Diencephalon (tissue), 1 donor: ENCODE measurements around the gene ENPP7. TPM values are rescaled to one million over a fixed set of nuclear protein-coding genes. Genes with fewer than 3 reads are reported as not detected.

ENCODE experiments used
- small RNA-seq: library from RNA; depleted of rRNA; stranded (forward); fragments of <200 nt; gene quantifications from one replicate; pipeline ENCODE3, GENCODE V24; 2014
- total RNA-seq: library from RNA; depleted of rRNA; stranded (reverse); fragments of >200 nt; gene quantifications from one replicate; pipeline ENCODE4 v1.2.3, GENCODE V29; 2014

Gene ENPP7
- total RNA-seq: not detected

GRCh38 chr17:79730769-79731483, at the start of gene ENPP7:
Gene ENPP7, plus strand, starts transcription at chr17:79730943. Its CDS starts 197 bp downstream, at chr17:79731140.

GRCh38 chr17:79777894-79778503, 47.3 kb downstream of the ENPP7 start, which contains the start of gene CBX2:
Gene CBX2, plus strand, starts transcription at chr17:79778148. Its CDS starts 88 bp downstream, at chr17:79778236.

Small RNA genes within 50 kb of the gene (small RNA-seq; reads per million reads assigned to genes)
- not detected for gene MIR4739

Other genes with a start within 250 kb of the ENPP7 start
- 6.7 TPM for gene RBFOX3, start 119.9 kb upstream of the ENPP7 start, total RNA-seq
- 9.9 TPM for gene CBX2, start 47.2 kb downstream of the ENPP7 start, total RNA-seq
- gene CBX8, start 66.1 kb downstream of the ENPP7 start, total RNA-seq: 9.9 TPM
- gene CBX4, start 108.5 kb downstream of the ENPP7 start, total RNA-seq: 24.7 TPM